EH (cell line): ENCODE results near the gene COA8.

Source experiments
- DNase-seq: peaks from one replicate; pipeline ENCODE4 v3.0.0-alpha.2; 2015; ENCODE audit warnings: low read depth

Gene COA8

GRCh38 chr14:103625356-103626095 lies 62.8 kb downstream of the COA8 start:
- DNase-seq, result no peak

GRCh38 chr14:103626146-103626850 lies 63.5 kb downstream of the COA8 start:
- DNase-seq, result no peak

- DNase-seq, result no peak
These were observed 64.6 kb downstream of the COA8 start for GRCh38 chr14:103627073-103628025.

GRCh38 chr14:103628221-103628683 lies 65.5 kb downstream of the COA8 start:
- peak; percentile 82 for DNase-seq

GRCh38 chr14:103628684-103629502 lies 66.1 kb downstream of the COA8 start, which contains the start of gene KLC1:
Gene KLC1 (plus strand): TSS chr14:103629211. CDS start chr14:103654565, 25,354 bp downstream.
- peak; percentile 72 for DNase-seq

GRCh38 chr14:103629503-103630121 lies 66.9 kb downstream of the COA8 start:
- peak; percentile 47 for DNase-seq

- peak; percentile 25 for DNase-seq
These were observed 67.8 kb downstream of the COA8 start for GRCh38 chr14:103630364-103631108.

GRCh38 chr14:103633391-103633790 lies 70.6 kb downstream of the COA8 start:
- no peak for DNase-seq

- DNase-seq, result peak; percentile 52
These were observed 71.4 kb downstream of the COA8 start for GRCh38 chr14:103634156-103634555.

GRCh38 chr14:103638594-103638993 lies 75.8 kb downstream of the COA8 start:
- DNase-seq, result no peak
